HL-60 (cell line): ENCODE measurements around the gene DMXL1.

Experiments
- DNase-seq, 2 experiments: peaks; one replicate each; pipeline ENCODE4 v3.0.0-alpha.2; 2010 to 2020; ENCODE audit warnings: low read depth in 1 of 2, low spot score in 1 of 2
- H3K27ac ChIP-seq: fragments of 250-450 bp; sonication (Bioruptor Pico); replicated peaks from 2 replicates; pipeline ENCODE4 v1.5.1; 2020; ENCODE audit warnings: mild to moderate bottlenecking, moderate library complexity
- H3K27me3 ChIP-seq: fragments of 250-450 bp; sonication (Bioruptor Pico); 2 replicates; pipeline ENCODE4 v1.5.1; 2021; ENCODE audit warnings: mild to moderate bottlenecking, moderate library complexity; ENCODE audit not compliant: insufficient read depth, poor library complexity, severe bottlenecking
- H3K4me3 ChIP-seq: replicated peaks from 2 replicates; pipeline ENCODE4 v1.5.1; 2011; ENCODE audit warnings: mild to moderate bottlenecking, control low read depth, low read length; ENCODE audit not compliant: insufficient read depth
- CTCF ChIP-seq: IDR thresholded peaks from one replicate; pipeline ENCODE4 v1.5.1; 2011; ENCODE audit warnings: low read length, control low read depth, inconsistent platforms; ENCODE audit not compliant: insufficient read depth
- GABPA ChIP-seq: IDR thresholded peaks from 2 replicates; pipeline ENCODE4 v1.6.1; 2012; ENCODE audit warnings: low read depth
- POLR2AphosphoS5 ChIP-seq: IDR thresholded peaks from 2 replicates; pipeline ENCODE4 v1.6.1; 2012; ENCODE audit warnings: low read depth
- REST ChIP-seq: IDR thresholded peaks from 2 replicates; pipeline ENCODE4 v1.6.1; 2012; ENCODE audit warnings: low read depth; ENCODE audit not compliant: insufficient replicate concordance
- SPI1 ChIP-seq: IDR thresholded peaks from 2 replicates; pipeline ENCODE4 v1.6.1; 2012; ENCODE audit warnings: low read depth, mild to moderate bottlenecking, borderline replicate concordance
- long read RNA-seq: library from polyadenylated mRNA; unstranded; transcript quantifications from one replicate; pipeline ENCODE4 v2.0.0, GENCODE V29; 2020

The DMXL1 gene
- long read RNA-seq, partial matches to known transcripts, result 32 of 36 reads
- long read RNA-seq, other reads (novel, unspliced or antisense), result 4 of 36 reads

GRCh38 chr5:119070828-119071560 lies at the start of gene DMXL1:
Gene DMXL1, plus strand, starts transcription at chr5:119071087. Its CDS starts 483 bp downstream, at chr5:119071570.
- H3K4me3 ChIP-seq, result peak within 1 kb of the TSS; percentile 79
- H3K27me3 ChIP-seq, result no peaks in the 10 kb centered on the region
- peak within 1 kb of the TSS; percentile 78 for H3K27ac ChIP-seq
- DNase-seq, result peak; percentile 89 to 97
- TF ChIP-seq CTCF, result no peak
- TF ChIP-seq SPI1, result no peak
- no peak for TF ChIP-seq GABPA
- TF ChIP-seq POLR2AphosphoS5, result no peak
- TF ChIP-seq REST, result no peak

GRCh38 chr5:119021149-119021732 lies 49.6 kb upstream of the DMXL1 start:
- no peak overlapping the region for H3K27ac ChIP-seq
- TF ChIP-seq SPI1 (no peak), POLR2AphosphoS5 (no peak), CTCF (no peak), REST (no peak), GABPA (no peak)
- no peak overlapping the region for H3K4me3 ChIP-seq
- DNase-seq, result no peak
- no peaks in the 10 kb centered on the region for H3K27me3 ChIP-seq

GRCh38 chr5:119022017-119022745 lies 48.7 kb upstream of the DMXL1 start:
- TF ChIP-seq REST (no peak), GABPA (no peak), CTCF (no peak), POLR2AphosphoS5 (no peak), SPI1 (no peak)
- no peaks in the 10 kb centered on the region for H3K27me3 ChIP-seq
- no peak overlapping the region for H3K27ac ChIP-seq
- H3K4me3 ChIP-seq, result no peak overlapping the region
- peak in 1 of 2 experiments; percentile 1 for DNase-seq
